Epithelial cell of esophagus (primary cell): Measurements from ENCODE around the gene ZNF487.

Source experiments
- DNase-seq: peaks from one replicate; pipeline ENCODE4 v3.0.0; 2010; ENCODE audit warnings: low read depth
- H3K4me3 ChIP-seq: 2 replicates; pipeline ENCODE4 v1.5.1; 2011; ENCODE audit warnings: mild to moderate bottlenecking, low read length, control low read depth
- TF ChIP-seq, protein P1 (sequence below): IDR thresholded peaks from 2 replicates; pipeline ENCODE4 v1.5.1; 2011; ENCODE audit warnings: low read depth, mild to moderate bottlenecking, low read length, control low read depth, inconsistent platforms; ENCODE audit not compliant: insufficient read depth; ENCODE audit errors: missing control alignments

Gene ZNF487

DNA sequence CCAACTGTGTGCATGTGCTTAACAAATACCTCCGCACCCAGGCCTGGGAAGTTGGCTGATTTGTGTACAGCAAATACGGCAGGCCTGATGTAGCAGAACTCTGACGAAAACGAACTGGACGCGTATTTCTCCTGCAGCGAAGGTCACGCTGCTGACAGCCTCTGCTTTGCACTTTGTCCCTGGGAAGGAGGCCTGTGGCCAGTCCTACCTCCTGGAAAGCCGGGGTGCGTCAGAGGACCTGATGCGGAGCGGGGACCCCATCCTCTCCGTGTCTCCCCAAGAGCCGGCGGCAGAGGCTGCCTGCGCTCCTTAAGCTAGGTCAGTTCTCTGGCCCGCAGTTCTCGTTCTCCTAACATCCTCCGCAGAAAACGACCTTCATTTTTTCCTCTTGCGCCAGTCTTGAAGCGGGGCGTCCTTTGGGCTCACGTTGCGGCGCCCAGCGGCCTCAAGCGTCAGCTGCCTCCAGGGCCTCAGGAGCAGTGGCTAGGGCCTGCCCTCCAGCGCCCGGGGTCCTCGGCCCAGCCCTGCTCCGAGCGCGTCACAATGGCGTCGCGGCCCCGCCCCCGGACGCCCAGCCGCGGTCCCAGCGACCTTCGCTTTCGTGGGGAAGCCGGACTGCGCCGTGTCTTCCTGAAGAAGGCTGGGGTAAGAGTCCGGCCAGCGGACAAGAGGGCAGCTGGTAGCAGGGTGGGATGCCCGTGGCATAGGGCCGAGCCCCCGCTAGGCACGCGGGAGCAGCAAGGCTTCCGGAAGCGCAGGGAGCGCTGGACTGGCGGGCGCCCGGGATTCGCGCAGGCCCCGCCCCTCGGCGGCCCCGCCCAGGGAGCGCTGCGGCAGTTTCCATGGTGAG is at the start of gene ZNF487:
TSS of gene ZNF487 (plus strand) at position 821 of the 850 bp plus-strand sequence. CDS start 38,703 bp downstream, outside the sequence.
- peak; percentile 89 for DNase-seq
- TF ChIP-seq, protein P1, sequence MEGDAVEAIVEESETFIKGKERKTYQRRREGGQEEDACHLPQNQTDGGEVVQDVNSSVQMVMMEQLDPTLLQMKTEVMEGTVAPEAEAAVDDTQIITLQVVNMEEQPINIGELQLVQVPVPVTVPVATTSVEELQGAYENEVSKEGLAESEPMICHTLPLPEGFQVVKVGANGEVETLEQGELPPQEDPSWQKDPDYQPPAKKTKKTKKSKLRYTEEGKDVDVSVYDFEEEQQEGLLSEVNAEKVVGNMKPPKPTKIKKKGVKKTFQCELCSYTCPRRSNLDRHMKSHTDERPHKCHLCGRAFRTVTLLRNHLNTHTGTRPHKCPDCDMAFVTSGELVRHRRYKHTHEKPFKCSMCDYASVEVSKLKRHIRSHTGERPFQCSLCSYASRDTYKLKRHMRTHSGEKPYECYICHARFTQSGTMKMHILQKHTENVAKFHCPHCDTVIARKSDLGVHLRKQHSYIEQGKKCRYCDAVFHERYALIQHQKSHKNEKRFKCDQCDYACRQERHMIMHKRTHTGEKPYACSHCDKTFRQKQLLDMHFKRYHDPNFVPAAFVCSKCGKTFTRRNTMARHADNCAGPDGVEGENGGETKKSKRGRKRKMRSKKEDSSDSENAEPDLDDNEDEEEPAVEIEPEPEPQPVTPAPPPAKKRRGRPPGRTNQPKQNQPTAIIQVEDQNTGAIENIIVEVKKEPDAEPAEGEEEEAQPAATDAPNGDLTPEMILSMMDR, result no peak

GRCh38 chr10:43387678-43388032 is 49.3 kb upstream of the ZNF487 start:
- TF ChIP-seq, protein P1, result no peak
- no peak for DNase-seq
- H3K4me3 ChIP-seq, result no peak overlapping the region

More for the DNA sequence above, at the start of gene ZNF487:
- peak within 1 kb of the TSS; percentile 87 for H3K4me3 ChIP-seq

- no peak overlapping the region for H3K4me3 ChIP-seq
- TF ChIP-seq, protein P1, result no peak
- DNase-seq, result no peak
These were observed 47.0 kb upstream of the ZNF487 start for GRCh38 chr10:43389867-43390266.

DNA sequence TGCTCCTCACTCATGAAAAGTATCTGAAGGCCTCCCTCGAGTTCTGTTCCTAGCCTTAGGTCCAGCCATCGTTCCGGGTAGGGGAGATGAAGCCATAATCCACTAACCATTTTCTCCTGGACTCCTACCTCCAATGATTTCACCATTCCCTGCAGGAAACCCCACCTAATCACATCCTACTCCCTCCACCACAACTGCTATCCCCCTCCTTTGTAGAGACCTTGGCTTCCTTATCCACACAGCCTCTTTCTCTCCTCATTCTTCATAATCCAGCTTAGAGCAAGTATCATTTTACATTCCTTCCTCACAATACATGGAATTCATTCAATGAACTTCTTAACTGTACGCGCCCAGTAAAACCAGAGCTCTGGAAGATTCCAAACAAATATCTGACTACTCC is 46.6 kb upstream of the ZNF487 start:
- TF ChIP-seq, protein P1, result no peak
- no peak for DNase-seq
- H3K4me3 ChIP-seq, result no peak overlapping the region

- no peak overlapping the region for H3K4me3 ChIP-seq
- TF ChIP-seq, protein P1, result peak; percentile 63
These were observed 46.2 kb upstream of the ZNF487 start for GRCh38 chr10:43390759-43391158.

GRCh38 chr10:43391496-43391895 is 45.4 kb upstream of the ZNF487 start:
- TF ChIP-seq, protein P1, result no peak
- no peak for DNase-seq
- H3K4me3 ChIP-seq, result no peak overlapping the region

More at GRCh38 chr10:43390759-43391158, 46.2 kb upstream of the ZNF487 start:
- DNase-seq, result peak; percentile 44
